Left lung (tissue), 10 donors: ENCODE data around the gene MRPL9. TPM values are rescaled to one million over a fixed set of nuclear protein-coding genes. Genes with fewer than 3 reads are reported as not detected.

Experiments
- ATAC-seq: fragments of 200-7000 bp; cut with Tn5 transposase; one replicate; pipeline ENCODE4 v1.9.1; 2020; ENCODE audit warnings: moderate library complexity
- DNase-seq, 4 donors: peaks; one replicate each; pipeline ENCODE4 v3.0.0-alpha.2; 2013 to 2020
- H3K27ac ChIP-seq, 2 donors: fragments of 200-600 bp; sonication (generic) in 1 of 2; one replicate each; pipeline versions ENCODE4 v1.5.0 to v1.8.0; 2020 to 2021
- H3K27me3 ChIP-seq, 2 donors: fragments of 200-600 bp; sonication (generic) in 1 of 2; one replicate each; pipeline versions ENCODE4 v1.5.0 to v1.8.0; 2020 to 2021
- H3K36me3 ChIP-seq, 2 donors: fragments of 200-600 bp; sonication (generic) in 1 of 2; one replicate each; pipeline versions ENCODE4 v1.5.0 to v1.8.0; 2020 to 2021
- H3K4me1 ChIP-seq, 2 donors: fragments of 200-600 bp; one replicate each; pipeline ENCODE4 v1.8.0; 2021
- H3K4me3 ChIP-seq, 2 donors: fragments of 200-600 bp; sonication (generic) in 1 of 2; one replicate each; pipeline versions ENCODE4 v1.5.0 to v1.8.0; 2020 to 2021; ENCODE audit warnings: mild to moderate bottlenecking in 1 of 2
- H3K9me3 ChIP-seq, 2 donors: fragments of 200-600 bp; sonication (generic) in 1 of 2; one replicate each; pipeline versions ENCODE4 v1.5.0 to v1.8.0; 2020 to 2021
- CTCF ChIP-seq, 2 donors: fragments of 200-600 bp; sonication (generic) in 1 of 2; IDR thresholded peaks; one replicate each; pipeline versions ENCODE4 v1.5.0 to v1.8.0; 2021; ENCODE audit warnings: antibody characterized with exemption in 2 of 2
- intact Hi-C, 2 donors: fragments of 100-400 bp; cut with DNase I; formaldehyde crosslinking; loops; one replicate each; pipeline versions ENCODE4 v1.11.2 to v1.14.2; 2022
- polyA plus RNA-seq, 6 donors: library from polyadenylated mRNA; unstranded; fragments of 120-200 nt; gene quantifications; one replicate each; pipeline ENCODE4 v1.2.1, GENCODE V29; 2013; ENCODE audit not compliant: insufficient read length in 6 of 6
- total RNA-seq, 2 donors: library from RNA; stranded (reverse); fragmentation: NEBNext Ultra II Directional; extraction: Animal tissue kit (Norgen Biotek cat#: 25700); gene quantifications; one replicate each; pipeline ENCODE4 v1.2.1, GENCODE V29; 2021
- donor health status: DM: no; HTN: yes; CAD: no.
- donor health status: DM: no; HTN: no; CAD: no.

MRPL9 gene
- total and polyA plus RNA-seq, 8 donors, result 42.5 to 132 (median 117) TPM

GRCh38 chr1:151733126-151733525 lies 30.2 kb downstream of the MRPL9 start:
- intact Hi-C loops, result no loop called here
- no peak for DNase-seq

GRCh38 chr1:151729966-151730291 lies 33.4 kb downstream of the MRPL9 start:
- Histone ChIP-seq H3K9me3 (no peaks in the 10 kb centered on the region), H3K27me3 (peaks cover 0 to 38% of the 10 kb centered on the region in 2 donors), H3K4me3 (no peak overlapping the region), H3K27ac (no peak overlapping the region), H3K36me3 (no peaks in the 10 kb centered on the region), H3K4me1 (no peaks in the 10 kb centered on the region)
- intact Hi-C loops, result no loop called here
- TF ChIP-seq CTCF (IDR thresholded peaks at IDR 0.05), result no peak
- no peak for DNase-seq
- no peak for ATAC-seq

More at GRCh38 chr1:151733126-151733525, 30.2 kb downstream of the MRPL9 start:
- no peak overlapping the region for H3K27ac ChIP-seq
- H3K27me3 ChIP-seq, result peaks cover 0 to 11% of the 10 kb centered on the region in 2 donors
- ATAC-seq, result no peak
- no peak overlapping the region for H3K4me3 ChIP-seq
- H3K9me3 ChIP-seq, result peaks cover 0 to 8% of the 10 kb centered on the region in 2 donors
- no peaks in the 10 kb centered on the region for H3K36me3 ChIP-seq
- H3K4me1 ChIP-seq, result no peaks in the 10 kb centered on the region
- no peak for TF ChIP-seq CTCF (IDR thresholded peaks at IDR 0.05)

GRCh38 chr1:151729157-151729965 lies 33.9 kb downstream of the MRPL9 start:
- no peak for TF ChIP-seq CTCF (IDR thresholded peaks at IDR 0.05)
- no peak for ATAC-seq
- intact Hi-C loops, result no loop called here

GRCh38 chr1:151728151-151729054 lies 34.9 kb downstream of the MRPL9 start:
- H3K27me3 ChIP-seq, result peaks cover 0 to 49% of the 10 kb centered on the region in 2 donors
- H3K4me1 ChIP-seq, result no peaks in the 10 kb centered on the region
- intact Hi-C loops, result no loop called here
- peak; percentile 57 for ATAC-seq
- H3K27ac ChIP-seq, result no peak overlapping the region
- DNase-seq, result no peak
- no peaks in the 10 kb centered on the region for H3K36me3 ChIP-seq
- no peak overlapping the region for H3K4me3 ChIP-seq
- TF ChIP-seq CTCF (IDR thresholded peaks at IDR 0.05), result no peak
- H3K9me3 ChIP-seq, result no peaks in the 10 kb centered on the region

More at GRCh38 chr1:151729157-151729965, 33.9 kb downstream of the MRPL9 start:
- Histone ChIP-seq H3K27ac (no peak overlapping the region), H3K4me3 (no peak overlapping the region), H3K4me1 (no peaks in the 10 kb centered on the region), H3K36me3 (no peaks in the 10 kb centered on the region), H3K9me3 (no peaks in the 10 kb centered on the region), H3K27me3 (peaks cover 0 to 43% of the 10 kb centered on the region in 2 donors)
- no peak for DNase-seq
